GM20000 (cell line): Measurements from ENCODE around the gene C6orf141.

Source experiments
- DNase-seq: peaks from one replicate; pipeline ENCODE4 v3.0.0; 2012; ENCODE audit warnings: low spot score
- TF ChIP-seq, protein P1 (sequence below): IDR thresholded peaks from 2 replicates; pipeline ENCODE4 v1.5.1; 2012; ENCODE audit warnings: mild to moderate bottlenecking, control low read depth; ENCODE audit errors: extremely low read depth, missing control alignments

C6orf141 gene

GRCh38 chr6:49549691-49550491 lies 577 bp upstream of the C6orf141 start:
- TF ChIP-seq, protein P1, sequence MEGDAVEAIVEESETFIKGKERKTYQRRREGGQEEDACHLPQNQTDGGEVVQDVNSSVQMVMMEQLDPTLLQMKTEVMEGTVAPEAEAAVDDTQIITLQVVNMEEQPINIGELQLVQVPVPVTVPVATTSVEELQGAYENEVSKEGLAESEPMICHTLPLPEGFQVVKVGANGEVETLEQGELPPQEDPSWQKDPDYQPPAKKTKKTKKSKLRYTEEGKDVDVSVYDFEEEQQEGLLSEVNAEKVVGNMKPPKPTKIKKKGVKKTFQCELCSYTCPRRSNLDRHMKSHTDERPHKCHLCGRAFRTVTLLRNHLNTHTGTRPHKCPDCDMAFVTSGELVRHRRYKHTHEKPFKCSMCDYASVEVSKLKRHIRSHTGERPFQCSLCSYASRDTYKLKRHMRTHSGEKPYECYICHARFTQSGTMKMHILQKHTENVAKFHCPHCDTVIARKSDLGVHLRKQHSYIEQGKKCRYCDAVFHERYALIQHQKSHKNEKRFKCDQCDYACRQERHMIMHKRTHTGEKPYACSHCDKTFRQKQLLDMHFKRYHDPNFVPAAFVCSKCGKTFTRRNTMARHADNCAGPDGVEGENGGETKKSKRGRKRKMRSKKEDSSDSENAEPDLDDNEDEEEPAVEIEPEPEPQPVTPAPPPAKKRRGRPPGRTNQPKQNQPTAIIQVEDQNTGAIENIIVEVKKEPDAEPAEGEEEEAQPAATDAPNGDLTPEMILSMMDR, result no peak
- no peak for DNase-seq

GRCh38 chr6:49551078-49551865 lies 804 bp downstream of the C6orf141 start:
- peak; percentile 16 for DNase-seq
- TF ChIP-seq, protein P1, result no peak

DNA sequence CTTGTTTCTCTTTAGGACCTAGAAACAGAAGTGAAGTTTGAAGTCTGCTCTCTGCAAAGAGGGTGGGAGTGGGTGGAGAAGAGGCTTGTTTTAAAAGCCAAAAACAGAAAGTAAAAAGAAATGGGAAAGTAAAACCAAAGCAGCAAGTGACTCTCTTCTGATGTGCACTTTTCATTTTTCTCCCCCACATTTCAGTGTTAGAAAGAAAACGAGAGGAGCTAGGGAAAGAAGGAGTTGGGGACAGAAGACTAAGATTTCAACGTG lies 1.3 kb downstream of the C6orf141 start:
- peak; percentile 65 for DNase-seq
- TF ChIP-seq, protein P1, result no peak

DNA sequence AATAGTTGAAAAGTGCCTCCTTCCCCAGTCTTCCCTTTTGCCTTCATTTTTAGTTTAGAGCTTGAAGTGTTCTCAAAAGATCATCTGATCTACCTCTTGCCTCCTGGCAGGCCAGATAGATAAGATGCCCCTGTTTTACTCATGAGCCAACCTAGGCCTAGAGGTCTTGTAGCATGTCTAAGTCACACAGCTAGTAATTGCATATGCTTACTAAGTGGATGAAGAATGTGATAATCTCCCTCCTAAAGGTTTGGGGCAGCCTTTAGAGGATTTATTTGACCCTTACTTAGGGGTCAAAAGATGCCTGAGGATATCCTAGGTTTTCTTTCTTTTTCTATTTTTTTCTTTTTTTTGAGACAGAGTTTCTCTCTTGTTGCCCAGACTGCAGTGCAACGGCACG lies 2.1 kb downstream of the C6orf141 start:
- no peak for DNase-seq
- TF ChIP-seq, protein P1, result no peak

DNA sequence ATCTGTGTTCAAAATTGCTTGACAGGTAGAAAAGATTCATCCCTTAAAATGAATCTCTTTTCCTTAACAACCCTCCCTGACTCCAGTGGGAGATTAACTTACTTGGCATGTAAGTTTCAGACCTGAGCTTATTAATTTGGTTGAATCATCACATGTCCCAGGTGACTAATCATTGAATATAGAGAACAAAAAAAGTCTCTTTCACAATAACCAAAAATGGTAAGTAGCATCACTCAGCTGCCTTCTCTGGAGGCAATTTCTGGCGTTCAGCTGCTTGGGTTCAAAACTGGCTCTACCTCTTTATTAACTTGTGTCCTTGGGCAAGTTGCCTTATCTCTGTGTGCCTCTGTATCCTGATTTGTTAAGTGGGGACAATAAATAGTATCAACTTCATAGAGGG lies 2.9 kb downstream of the C6orf141 start:
- no peak for DNase-seq
- TF ChIP-seq, protein P1, result no peak

GRCh38 chr6:49555951-49556350 lies 5.5 kb downstream of the C6orf141 start:
- no peak for DNase-seq
- TF ChIP-seq, protein P1, result no peak

GRCh38 chr6:49556429-49556837 lies 6.0 kb downstream of the C6orf141 start:
- no peak for DNase-seq
- TF ChIP-seq, protein P1, result no peak
